ENCODE measurements around the gene FREM2. TPM values are rescaled to one million over a fixed set of nuclear protein-coding genes. Genes with fewer than 3 reads are reported as not detected.
A peak's percentile ranks its signal among the peaks of the same experiment; 100 is the strongest.

Gene FREM2
- total RNA-seq, 1 experiment from 2014 or later: 3.5 TPM

DNA sequence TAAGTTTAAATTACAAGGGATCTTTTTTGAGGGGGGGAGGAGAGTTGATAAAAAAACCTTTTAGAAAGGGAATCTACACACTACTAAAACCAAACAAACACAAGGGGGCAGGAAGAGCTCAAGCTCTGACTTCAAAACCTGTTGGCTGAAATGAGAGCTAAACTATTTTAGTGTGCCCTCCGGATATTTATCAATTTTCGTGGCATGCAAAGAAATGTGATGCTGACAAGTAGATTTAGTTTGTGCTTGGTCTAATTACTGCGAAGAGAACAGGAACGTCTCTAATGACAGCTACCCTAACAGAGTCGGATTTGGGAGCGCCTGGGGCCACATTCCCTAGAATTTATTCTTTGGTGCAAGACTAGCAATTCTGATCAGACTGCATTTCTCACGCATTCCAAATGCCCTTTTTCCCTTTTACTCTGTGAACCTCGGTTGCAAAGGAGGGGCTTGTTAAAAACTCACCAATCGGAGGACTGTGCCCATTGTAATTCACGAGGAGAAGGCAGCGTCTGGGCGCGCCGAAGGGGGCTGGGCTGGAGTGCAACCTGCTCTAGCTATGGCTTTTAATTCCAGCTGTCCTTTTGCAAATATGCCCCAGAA, 802 bp upstream of the FREM2 start:
- peak; percentile 59 for DNase-seq (ENCODE audit: low spot score)

DNA sequence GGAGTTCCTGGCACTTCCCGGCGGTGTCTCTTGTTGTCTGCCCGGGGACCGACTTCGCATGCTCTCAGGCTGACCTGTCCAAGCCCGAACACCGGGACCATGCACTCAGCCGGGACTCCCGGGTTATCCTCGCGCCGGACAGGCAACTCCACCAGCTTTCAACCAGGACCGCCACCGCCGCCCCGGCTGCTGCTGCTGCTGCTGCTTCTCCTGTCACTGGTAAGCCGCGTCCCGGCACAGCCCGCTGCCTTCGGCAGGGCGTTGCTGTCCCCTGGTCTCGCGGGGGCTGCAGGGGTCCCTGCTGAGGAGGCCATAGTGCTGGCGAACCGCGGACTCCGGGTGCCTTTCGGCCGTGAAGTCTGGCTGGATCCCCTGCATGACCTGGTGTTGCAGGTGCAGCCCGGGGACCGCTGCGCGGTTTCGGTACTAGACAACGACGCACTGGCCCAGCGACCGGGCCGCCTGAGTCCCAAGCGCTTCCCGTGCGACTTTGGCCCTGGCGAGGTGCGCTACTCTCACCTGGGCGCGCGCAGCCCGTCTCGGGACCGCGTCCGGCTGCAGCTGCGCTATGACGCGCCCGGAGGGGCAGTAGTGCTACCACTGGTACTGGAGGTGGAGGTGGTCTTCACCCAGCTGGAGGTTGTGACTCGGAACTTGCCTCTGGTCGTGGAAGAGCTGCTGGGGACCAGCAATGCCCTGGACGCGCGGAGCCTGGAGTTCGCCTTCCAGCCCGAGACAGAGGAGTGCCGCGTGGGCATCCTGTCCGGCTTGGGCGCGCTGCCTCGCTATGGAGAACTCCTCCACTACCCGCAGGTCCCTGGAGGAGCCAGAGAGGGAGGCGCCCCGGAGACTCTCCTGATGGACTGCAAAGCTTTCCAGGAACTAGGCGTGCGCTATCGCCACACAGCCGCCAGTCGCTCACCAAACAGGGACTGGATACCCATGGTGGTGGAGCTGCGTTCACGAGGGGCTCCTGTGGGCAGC, 661 bp downstream of the FREM2 start:
- DNase-seq (ENCODE audit: low spot score): no peak

DNA sequence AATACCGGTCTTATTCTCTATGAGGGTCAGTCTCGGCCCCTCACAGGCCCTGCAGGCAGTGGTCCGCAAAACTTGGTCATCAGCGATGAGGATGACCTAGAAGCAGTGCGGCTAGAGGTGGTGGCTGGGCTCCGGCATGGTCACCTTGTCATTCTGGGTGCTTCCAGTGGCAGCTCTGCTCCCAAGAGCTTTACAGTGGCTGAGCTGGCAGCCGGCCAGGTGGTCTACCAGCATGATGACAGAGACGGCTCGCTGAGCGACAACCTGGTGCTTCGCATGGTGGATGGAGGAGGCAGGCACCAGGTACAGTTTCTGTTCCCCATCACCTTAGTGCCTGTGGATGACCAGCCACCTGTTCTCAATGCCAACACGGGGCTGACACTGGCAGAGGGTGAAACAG, 1.8 kb downstream of the FREM2 start:
- DNase-seq (ENCODE audit: low spot score): no peak

DNA sequence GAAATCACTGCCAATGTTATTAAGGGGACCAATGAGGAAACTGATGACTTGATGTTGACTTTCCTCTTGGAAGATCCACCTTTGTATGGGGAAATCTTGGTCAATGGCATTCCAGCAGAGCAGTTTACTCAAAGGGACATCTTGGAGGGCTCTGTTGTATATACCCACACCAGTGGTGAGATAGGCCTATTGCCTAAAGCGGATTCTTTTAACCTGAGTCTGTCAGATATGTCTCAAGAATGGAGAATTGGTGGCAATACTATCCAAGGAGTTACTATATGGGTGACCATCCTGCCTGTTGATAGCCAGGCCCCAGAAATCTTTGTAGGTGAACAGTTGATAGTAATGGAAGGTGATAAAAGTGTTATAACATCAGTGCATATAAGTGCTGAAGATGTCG, 3.4 kb downstream of the FREM2 start:
- DNase-seq (ENCODE audit: low spot score): no peak

DNA sequence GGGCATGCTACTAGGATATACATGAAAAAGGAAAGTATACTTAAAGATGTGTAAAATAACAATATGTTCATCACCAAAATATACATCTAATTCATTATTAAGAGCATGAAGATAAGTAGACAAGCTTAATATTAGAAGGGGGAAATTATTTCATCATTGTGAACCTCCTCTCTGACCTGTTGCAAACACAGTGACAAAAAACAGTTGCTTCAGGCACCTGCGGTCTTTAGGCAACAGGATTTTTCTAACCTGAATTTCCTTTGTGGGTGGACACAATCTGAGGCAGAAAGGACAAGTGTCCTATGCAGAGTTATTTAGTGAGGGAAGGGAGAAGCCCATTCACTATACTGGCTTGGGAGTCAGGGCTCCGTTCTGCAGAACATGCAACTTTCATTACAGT, 6.3 kb downstream of the FREM2 start:
- DNase-seq (ENCODE audit: low spot score): no peak

DNA sequence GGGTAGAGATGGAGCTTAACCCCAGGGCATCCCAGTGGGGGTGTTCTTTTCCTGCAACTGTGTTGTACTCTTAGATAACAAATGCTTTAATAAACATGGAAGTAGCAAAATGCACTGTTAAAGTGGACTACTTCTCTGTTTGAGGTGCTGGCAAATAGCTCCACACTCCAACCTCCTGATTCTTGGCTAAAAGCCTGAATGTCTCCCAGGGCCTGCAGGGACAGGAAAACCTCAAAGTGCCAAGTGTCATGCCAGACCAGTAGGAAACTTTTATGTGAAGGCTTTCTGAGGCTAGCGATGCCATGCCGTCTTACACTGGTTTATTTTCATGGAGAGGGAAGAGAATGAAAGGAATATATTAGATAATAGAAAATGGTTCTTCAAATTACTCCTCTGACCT, 6.8 kb downstream of the FREM2 start:
- DNase-seq (ENCODE audit: low spot score): no peak

DNA sequence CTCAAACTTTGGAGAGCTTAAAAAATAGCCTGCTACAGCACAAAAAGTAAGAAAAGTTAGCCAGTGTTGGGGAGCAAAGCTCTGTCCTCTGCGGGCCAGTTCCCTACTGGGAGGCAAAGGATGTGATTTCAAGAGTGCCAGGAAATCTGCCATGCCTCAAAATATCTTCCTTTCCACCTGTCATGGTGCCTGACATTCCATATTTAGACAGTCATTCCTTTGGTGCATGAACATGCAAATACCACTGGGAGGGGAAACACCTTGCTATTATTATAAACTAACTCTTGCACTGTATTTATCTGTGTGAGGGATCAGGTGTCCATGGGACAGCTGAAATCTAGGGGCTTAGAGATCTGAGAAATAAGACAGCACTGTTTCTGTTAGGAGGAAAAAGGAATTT, 10.3 kb downstream of the FREM2 start:
- no peak for DNase-seq (ENCODE audit: low spot score)

DNA sequence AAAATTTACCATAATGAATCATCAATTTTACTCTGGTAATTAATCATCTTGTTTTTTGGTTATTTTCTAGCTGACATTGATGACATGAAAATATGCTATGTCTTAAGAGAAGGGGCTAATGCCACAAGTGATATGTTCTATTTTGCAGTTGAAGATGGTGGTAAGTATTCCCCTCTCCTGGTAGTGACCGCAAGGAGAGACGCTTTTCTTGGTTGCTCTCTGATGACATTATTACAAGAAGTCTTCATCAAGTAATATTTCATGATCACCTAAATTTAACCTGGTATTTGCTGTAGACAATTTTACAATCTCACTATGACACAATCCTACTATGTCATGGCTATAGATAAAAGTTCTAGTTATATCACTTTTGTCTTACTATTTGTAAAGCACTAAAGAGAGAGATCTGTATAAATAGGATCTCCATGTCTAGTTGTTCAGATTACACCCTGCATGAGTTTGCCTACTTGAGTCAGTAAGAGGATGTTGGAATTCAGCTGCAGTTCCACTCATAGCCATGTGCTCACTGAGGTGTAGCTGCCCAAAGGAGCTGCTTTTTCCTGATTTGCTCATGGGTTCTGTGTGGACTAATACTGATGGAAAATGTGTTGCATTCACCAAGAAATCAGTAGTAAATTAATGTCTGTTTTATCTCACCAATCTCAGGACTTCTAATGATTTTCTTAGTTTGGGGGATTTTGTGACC, 10.9 kb downstream of the FREM2 start:
- peak; percentile 48 for DNase-seq (ENCODE audit: low spot score)

DNA sequence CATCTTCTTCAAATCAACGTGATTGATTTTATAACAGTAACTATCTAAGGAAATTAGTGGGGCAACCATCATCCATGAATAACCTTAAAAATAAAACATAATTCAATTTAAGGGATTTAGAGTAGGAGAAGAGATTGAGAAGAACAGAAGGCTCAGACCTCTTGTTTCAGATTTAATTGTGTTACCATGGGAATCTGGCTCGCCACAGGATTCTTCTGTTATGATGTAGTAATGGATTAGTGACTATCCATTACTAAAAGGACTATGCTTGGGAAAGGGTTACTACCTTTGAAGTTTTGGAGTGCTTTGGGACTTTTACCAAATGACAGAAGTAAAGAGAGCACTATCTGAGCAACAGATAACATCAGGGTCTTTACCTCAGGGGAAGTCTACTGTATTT, 13.2 kb downstream of the FREM2 start:
- no peak for DNase-seq (ENCODE audit: low spot score)

DNA sequence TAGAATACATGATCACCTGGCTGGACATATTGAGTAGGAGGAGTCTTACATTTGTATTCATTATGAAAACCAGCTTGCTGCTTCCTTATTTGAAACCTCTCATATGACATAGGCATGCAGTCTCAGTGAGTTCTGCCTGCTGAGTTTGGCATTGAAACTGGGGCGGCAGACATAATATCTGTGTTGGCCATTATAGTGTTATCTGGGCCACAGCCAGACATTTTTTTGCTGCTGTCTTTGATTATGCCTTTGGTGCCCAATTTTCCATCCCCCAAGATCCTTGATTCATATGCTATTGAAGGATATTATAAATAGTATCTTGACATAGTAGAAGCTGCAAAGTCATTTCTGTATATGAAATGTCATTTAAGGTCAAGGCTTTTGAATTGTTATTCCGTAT, 15.8 kb downstream of the FREM2 start:
- no peak for DNase-seq (ENCODE audit: low spot score)

DNA sequence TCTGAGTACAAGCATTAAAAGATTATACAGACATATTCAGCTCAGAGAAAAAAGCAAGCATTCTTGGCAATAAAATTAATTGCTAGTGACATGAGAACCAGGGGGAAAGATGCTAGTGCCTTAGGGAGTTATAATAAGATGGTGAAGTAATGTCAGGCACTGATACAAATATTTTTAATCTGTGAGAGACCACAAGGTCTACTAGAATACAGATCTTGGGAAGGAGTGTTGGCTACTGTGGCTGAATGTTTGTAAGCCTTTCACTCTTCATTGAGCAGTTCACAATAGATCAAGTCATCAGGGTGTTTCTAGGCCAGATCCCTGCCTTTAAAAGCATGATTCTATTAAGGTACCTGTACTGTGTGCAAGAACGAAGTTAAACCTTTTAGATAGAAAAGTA, 16.4 kb downstream of the FREM2 start:
- no peak for DNase-seq (ENCODE audit: low spot score)

DNA sequence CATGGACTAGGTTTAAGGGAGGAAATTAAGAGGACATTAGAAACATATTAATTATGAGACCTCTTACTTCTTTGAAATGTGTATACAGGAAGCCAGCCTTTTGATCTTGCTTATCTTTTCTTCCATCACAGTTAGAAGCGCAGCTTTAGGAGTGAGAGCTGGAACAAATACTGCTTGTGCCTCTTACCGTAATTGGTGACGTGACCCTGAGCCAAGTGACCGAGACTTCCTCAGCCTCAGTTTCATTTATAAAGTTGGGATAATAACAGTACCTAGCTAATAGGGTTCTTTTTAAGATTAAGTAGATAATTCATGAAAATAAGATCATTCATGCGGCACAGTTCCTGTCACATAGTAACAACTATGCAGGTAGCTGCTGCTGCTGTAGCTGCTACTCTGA, 18.5 kb downstream of the FREM2 start:
- DNase-seq (ENCODE audit: low spot score): peak; percentile 35

DNA sequence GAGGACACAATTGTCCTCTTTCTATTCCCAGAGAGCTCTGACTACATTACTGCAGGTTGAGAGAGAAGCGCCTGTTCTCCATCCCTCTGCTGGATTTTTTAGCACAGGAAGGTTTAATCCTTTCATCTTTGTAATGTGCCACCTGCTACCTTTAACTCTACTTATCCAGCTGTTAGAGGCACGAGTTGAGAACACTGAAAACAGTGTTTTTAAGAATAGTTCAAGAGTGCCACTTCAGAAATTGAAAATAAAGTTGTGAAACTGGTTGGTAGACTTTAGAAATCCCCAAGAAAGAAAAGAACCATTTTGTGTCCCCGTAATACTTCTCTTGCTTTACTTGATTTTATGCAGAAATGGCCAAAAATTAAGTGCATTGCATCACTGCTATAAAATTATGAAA, 20.6 kb downstream of the FREM2 start:
- peak; percentile 23 for DNase-seq (ENCODE audit: low spot score)

DNA sequence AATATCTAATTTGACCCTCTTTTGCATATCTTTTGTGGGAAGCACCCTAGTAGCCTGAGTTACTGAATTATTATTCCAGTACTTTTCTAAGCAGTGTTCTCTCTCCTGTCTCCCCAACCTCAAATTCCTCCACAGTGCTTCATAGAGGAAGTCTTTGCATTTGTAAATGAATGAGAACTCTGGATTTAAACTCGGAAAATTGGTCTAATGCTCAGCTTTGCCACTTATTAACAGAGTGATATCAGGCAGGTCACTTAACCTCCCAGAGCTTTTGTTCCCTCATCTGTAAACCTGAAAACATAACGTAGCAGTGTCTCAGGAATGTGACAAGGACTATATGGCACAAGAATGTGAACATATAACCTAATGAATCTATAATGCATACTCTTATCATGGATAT, 26.2 kb downstream of the FREM2 start:
- DNase-seq (ENCODE audit: low spot score): no peak

DNA sequence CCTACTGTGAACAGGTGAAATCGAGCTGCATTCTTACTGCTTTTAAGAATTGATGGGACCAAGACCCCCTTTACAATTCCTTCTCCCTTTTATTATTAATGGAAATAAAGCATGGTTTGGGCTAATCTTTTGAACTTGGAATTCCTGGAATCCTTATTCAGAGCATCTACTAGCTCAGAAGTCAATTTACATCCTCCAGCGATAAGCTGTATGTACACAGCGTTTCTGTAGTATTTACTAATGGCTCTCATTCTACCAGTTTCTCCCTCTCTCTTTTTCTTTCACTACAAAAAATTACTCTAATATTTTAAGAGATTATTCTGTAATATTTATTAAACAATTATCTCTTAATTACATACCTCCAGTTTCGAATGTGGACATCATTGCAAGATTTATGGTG, 31.5 kb downstream of the FREM2 start:
- DNase-seq (ENCODE audit: low spot score): no peak

DNA sequence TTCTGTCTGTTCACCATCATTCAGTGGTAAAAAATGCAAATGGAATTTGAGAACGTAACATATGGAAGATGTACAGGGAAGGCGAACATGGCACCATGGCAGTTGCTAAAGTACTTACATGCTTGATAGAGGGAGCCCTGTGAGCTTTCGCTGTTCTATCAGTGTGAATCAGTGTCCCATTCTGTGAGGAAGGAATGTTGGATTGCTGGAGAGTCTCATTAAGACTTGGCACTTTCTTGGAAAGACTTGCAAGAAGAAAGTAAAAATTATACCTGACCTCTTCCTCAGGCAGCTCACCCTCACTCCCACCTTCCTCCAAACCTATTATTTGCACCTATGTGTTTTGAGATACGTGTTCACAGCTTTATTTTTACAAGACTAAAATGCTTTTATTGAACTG, 43.5 kb downstream of the FREM2 start:
- DNase-seq (ENCODE audit: low spot score): no peak

DNA sequence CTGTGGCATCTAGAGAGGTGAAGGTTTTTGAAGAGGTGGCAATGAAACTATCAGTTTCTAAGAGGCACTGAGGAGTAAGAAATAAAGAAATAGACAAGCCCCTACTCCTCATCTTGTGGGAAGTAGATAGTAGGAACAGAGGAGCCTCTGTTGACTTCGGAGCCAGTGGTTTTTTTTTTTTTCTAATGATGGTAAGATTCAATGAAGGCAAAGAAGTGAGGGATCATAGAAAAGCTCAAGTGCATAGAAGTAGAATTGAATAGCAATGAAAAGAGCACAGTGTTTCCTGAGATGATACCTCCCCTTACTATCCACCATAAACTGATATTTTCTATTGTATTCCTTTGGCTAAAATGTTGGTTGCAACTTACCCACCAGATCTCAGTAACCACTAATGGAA, 46.3 kb downstream of the FREM2 start:
- no peak for DNase-seq (ENCODE audit: low spot score)

DNA sequence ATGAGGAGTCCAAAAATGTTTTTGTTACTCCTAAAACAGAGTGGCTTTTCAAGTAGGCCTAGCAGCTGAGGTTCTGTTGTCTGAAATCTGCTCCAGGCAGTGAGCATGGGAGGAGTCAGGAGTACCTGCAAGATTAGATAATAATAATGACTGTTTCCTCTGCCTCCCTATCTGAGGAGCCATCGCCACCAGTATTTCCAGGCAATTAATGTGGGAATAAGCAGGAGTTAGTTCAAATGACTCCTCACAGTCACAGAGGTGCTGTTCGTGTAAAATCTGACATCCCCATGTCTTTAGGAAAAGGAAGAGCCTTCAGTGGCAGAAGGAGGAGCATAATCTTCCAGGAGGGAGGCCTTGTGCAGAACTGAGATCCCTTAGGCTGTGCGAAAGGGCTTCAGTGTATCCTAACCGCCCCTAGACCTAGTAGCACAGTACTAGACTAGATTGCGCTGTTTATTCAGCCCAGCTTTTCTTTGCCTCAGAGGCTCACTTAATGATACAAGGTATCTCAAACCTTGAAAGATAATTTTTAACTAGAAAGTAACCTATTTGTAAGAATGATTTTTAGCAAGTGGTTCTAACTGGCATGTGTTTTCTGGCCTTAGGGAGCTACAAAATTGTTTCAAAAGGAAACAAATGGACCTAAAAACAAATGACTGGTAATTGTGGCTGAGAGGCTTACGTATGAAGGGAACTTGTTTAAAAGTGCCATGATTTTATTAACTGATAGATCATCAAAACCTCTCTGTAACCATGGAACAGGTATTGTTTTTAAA, 49.0 kb downstream of the FREM2 start:
- DNase-seq (ENCODE audit: low spot score): no peak

DNA sequence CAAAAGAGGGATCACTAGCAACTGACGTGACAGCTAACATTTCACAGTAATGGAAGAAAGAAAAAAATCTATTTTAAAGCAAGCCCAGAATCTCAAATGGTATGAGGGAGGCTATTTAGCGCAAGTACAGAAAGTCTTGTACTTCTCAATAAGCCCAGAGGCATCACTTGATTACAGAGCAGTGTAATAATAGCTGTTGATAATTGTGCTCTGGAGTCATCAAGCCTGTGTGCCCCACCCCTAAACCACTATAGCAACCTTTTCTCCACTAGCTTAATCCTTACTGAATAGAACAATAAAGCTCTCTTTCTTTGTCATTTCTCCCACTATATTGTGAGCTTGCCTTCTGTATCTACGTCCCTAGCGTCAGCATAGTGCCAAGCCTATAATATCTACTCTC, 56.6 kb downstream of the FREM2 start:
- peak; percentile 13 for DNase-seq (ENCODE audit: low spot score)

DNA sequence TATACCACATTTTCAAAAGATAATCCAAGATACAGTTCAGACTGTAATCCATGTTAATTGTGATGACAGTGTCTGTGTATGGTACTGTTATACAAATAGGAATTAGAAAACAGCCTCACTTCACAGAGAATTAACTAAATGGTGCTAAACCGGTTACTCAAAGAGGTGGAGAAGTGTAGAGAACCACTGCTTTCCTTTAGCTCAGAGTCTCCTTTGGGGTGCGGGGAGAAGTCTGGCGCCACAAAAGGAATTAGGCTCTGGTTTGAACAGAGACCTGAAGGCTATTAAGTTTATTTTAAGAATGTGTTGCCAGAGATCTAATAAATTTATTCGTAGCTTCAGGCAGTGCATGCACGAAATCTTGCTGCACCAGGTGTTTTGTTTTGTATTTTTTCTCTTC, 65.8 kb downstream of the FREM2 start:
- no peak for DNase-seq (ENCODE audit: low spot score)

DNA sequence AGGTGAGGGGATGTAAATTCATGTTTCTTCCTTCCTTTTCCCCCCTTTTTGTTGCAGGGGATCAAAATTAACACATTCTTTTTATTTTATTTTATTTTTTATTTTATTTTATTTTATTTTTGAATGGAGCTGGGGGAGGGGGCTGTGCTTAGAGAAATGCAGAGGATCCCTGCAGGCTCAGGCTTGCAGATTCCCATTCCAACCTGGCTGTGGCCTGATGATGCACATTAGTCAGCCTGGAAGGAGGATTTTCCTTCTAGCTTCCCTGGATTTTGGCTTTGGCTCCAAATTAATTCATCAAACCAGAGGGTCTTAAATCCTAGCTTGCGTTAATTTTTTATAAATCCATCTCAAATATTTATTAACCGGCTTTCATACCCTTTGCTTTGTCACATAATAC, 67.0 kb downstream of the FREM2 start:
- no peak for DNase-seq (ENCODE audit: low spot score)

DNA sequence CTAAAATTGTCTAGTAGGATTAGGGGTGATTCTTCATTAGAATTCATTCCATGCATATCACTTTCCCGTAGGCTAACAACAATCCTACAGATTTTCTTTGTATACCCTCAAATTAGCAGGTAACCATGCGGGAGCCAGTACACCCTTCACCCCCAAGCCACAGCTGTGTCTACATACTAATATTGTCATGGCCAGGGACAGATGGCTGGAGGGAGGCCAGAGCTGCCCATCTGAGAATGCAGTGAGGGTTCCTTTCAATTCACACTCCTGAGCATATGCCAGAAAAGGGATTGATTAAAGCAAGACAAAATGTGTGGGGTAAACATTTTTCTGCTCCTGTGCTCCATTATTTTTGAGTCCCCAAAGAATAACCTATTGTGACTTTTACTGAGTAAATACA, 68.9 kb downstream of the FREM2 start:
- DNase-seq (ENCODE audit: low spot score): no peak

All from HT-29 (cell line).